NK-92 (cell line): Measurements from ENCODE around the gene PCBP3.
"Not testable (repeated sequence)": the region's sequence is repeated elsewhere in the genome, so short reads cannot be mapped to it uniquely, and the experiment has no call there.

Source experiments
- DNase-seq: peaks from one replicate; lab custom pipeline; 2025; ENCODE audit not compliant: unreplicated experiment; lab: John Stamatoyannopoulos, UW

The PCBP3 gene

DNA sequence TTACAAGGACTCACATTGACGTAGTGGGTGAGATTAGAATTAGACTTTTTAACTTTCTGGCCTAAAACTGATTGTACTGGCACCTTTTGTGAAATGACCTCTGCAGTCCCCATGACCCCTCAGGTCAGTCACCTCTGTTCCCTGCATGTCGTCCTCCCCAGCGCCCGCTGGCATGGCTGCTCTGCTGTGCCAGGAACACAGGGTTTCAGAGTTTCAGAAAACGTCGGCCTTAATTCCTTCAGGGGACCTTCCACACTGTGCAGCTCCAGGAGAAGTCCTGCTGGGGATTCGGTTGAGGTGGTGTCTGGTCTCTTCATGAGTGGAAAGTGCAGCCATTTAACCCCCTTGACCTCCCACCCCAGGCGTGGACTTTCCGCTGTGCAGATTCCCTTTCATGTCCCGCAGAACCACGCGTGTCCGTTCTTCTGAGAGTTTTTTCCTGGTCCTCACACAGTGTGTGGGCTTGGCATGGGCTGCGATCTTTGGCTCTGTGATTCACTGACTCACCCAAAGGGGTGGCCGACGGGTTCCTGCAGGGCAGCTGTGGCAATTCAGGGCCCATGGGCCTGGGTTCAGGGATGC is 179.7 kb downstream of the PCBP3 start:
- no peak for DNase-seq

DNA sequence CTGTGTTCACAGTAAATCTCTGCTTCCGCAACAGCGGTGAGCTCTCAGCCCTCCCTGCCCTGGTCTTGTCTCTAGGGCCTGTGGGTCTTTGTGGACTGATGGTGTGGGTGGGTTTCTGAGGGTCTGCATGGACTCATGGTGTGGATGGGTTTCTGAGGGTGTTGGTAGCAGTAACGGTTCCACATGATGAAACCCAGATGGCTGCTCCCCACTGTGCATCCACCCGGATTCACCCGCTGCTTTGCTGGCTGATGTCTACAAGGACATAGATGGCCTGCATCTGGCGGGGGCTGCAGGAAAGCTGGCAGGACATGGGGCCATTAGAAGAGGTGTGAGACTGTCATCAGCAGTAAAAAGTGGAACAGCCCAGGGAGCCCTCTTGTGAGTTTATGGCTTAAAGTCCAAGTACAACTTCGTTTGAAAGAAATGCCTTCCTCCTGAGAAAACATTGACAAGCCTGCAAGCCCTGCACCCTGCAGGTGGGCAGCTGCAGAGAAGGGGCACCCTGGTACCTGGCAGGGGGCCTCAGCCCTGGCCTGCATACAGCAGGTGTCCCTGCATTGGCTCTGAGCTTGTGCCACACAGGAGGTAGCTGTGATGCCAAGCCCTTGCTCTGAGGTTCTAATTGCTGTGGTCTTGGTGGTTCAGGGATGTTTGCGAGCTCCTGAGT is 181.2 kb downstream of the PCBP3 start:
- DNase-seq = no peak

DNA sequence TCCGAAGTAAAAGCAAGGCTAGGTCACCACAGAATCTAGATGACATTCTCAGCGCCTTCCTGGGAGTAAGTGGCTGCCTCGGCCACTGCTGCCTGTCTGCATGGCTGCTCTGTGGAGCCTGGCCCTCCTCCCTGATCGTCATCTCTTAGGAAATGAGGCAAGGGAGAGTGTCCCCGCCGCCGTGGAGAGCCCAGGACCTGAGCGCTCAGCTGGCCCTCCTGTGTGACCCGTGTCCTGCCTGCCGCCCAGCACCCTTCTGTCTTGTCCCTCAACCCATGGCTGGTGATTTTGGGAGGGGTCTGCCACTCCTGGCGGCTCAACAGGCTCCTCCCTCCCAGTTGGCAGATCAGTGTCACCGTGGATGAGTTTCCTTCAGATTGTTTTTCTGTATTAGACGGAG is 181.7 kb downstream of the PCBP3 start:
- DNase-seq = no peak

DNA sequence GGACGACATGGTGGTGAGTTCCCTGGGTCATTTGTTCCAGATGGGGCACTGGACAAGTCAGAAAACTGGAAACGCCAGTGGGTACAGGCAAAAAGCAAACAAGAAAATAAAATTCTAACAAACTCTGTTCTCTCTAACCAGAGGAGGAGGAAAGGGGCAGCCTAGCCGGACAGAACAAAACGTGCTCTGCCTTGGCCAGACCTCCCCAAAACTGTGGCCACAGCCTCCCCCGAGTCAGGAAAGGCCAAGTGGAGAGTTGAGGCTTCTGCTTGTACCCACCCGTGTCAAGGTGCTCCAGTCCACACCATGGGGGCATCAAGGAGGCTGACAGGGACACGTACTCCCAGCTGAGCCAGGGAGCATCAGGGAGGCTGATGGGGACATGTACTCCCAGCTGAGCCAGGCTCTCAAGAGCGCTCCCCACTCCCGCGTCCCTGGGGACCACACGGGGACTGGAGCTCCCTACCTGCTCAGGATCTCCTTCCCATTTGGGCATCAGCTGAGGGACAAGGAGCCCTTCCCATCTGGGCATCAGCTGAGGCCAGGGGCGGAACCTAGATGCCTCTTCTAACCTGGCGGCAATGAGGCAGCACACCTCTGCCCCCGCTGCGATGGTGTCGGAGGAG is 183.3 kb downstream of the PCBP3 start:
- DNase-seq = no peak

DNA sequence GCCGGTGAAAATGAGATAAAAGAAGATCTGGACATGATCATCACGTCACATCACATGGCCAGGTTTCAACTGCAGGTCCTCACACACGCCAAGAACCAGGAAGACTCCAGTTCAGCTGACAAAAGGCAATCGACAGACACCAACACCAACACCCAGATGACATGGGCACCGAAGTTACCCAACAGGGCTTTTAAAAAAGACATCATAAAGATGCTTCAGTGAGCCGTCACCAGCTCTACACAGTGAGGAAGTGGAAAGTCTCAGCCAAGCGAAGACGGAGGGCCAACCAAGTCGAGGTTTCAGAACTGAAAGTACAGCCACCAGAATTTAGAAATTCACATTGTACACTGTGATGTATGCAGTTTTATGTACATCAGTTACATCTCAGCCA is 183.8 kb downstream of the PCBP3 start:
- DNase-seq = no peak

DNA sequence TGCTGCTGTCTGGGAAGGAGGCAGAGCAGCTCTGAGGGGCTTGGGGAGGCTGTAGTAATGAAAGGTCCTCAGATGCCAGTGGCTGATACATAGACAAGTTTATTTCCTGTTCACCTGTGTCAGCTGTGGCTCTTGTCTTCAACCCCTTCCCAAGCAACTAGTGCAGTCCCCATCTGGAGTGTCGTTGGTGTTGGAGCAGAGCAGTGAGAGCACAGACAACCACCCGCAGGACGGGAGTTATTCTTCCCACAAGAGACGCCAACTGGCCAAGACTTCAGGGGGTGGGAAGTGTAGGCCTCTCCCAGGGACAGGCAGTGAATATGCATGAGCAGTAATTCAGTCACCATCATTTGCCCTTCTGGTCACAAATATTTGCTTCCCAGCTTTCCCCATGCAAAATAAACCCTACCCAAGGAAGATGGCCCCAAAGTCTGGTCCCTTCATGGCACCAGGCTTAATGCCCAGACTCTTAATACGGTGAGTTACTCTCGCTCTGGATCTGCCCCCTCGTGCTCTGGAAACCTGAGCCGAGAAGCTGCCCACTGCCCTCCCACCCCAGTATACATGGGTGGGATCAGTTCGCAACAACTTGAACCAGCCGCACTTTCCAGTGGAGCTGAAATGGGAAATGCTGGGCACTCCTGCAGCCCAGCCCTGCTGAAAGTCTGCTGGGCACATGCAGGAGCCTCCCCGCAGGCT is 184.5 kb downstream of the PCBP3 start:
- no peak for DNase-seq

DNA sequence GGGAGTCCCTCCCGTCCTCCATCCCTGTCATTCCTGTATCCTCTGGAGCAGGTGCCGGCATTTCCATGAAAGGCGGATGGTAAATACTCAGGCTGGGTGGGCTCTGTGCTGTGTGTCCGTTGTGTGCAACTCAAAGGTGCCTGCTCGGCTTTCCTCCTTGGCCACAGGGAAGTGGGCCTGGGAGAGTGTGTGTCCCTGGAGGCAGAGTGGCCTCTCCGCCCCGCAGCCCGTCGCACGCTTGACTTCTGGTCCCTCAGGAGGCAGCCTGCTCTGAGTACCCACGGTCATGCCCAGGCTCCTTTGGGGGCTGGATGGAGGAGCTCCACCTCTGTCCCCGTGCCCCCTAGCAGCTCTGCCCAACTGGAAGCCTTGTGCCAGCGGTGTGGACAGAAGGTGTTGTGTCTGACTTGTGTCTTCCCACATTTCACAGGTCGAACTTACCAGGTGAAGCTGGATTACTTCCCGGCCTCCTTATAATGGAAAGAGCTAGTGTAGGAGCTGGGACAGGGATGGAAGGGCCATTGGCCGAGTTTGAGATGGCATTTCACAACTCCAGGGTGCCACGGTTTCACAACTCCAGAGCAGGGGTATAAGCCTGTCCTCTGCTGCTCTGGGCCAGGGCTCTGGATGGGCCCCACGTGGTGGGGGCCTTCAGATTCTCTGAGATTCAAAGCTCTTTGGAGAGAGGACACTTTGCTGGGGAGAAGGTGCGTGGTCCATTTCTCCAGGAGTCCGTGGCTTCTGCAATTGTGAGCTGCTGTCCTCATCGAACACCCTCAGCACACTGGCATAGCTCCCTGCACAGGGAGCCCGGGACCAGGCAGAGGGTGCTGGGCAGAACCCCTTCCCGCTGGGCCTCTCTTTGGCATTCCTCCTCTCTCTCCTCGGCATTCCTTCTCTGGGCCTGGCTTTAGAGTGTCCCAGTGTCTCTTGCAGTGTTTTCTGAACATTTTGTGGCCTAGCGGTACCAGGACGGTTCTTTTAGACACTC is 185.3 kb downstream of the PCBP3 start:
- no peak for DNase-seq

DNA sequence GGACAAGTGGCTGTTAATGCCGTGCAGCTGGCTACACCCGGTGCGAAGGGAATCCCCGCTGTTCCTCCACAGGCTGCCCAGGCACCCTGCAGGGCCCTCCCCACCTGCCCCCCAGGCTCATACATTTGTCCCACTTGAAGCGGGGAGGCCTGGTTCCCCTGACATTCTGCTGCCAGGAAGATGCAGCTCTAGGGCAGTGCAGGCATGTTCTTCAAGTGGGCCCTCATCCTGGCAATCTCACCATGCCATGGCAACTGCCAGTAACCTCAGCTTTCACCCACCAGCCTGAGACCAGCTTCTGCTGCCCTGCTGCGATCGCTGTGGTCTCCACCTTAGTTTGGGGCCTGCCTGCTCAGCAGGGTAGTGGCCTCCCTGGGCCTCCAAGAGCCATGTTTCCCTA is 186.1 kb downstream of the PCBP3 start:
- no peak for DNase-seq

DNA sequence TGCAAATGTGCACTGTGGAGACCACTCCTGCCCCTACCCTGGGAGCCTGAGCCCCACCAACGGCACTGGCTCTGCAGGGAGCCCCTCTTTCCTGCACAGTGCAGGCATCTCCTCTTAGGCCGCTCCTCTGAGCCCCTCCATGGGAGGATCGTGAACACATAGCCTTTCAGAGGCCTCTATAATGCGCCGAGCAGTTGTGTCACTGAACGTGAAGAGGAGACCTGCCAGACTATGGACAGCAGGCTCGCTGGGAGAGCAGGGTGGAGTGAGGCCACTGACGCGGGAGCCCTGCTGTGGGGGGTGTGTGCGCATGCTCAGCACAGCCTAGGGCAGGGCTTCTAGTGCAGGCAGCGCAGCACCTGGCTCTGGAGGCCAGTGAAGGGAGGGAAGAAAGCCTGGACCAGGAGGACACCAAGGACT is 186.7 kb downstream of the PCBP3 start:
- DNase-seq = no peak

DNA sequence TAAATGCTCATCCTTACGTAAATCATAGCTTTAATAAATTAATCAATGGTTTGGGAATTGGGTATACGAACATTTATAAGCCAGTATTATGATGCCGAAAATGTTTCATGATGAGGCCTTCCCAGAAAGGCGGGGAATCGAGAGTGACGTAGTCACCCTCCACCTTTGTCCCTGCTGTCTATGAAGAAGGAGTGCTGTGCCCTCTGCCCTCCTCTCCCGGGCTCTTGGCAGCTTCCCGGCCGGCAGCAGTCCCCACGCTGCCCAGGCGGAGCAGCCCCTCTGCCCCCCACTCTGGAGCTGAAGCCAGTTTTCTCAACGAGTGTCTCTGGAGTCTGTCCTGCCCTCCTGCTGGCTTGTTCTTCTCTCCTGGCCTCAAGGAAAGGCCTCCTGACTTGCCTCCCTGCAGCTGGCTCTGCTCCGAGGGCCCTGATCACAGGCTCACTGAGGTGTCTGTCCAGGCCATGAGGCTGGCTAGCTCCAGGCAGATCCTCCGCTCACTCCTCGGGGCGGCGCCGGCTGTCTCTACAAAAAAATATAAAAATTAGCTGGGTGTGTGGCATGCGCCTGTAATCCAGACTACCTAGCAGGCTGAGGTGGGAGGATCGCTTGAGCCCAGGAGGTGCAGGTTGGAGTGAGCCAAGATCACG is 187.3 kb downstream of the PCBP3 start:
- DNase-seq = no peak

DNA sequence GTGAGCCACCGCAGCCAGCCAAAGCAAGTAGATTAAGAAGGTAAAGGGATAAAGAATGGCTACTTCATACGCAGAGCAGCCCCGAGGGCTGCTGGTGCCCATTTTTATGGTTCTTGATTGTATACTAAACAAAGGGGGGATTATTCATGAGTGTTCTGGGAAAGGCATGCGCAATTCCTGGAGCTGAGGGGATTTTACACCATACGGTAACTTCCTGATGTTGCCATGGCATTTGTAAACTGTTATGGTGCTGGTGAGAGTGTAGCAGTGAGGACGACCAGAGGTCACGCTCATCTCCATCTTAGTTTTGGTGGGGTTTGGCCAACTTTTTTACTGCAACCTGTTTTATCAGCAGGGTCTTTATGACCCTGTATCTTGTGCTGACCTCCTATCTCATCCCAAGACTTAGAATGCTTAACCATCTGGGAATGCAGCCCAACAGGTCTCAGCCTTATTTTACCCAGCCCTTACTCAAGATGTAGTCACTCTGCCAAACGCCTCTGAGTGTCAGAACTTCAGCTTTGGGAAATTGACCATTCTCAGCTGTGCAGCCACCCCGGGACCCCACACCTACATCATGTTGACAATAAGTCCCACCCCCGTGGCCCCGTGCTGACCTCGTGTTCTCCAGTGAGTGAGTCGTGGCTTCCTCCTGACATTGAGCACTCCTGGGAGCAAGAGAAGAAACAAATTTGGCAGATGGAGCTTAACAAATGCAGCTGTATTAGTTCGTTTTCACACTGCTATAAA is 188.6 kb downstream of the PCBP3 start:
- no peak for DNase-seq

DNA sequence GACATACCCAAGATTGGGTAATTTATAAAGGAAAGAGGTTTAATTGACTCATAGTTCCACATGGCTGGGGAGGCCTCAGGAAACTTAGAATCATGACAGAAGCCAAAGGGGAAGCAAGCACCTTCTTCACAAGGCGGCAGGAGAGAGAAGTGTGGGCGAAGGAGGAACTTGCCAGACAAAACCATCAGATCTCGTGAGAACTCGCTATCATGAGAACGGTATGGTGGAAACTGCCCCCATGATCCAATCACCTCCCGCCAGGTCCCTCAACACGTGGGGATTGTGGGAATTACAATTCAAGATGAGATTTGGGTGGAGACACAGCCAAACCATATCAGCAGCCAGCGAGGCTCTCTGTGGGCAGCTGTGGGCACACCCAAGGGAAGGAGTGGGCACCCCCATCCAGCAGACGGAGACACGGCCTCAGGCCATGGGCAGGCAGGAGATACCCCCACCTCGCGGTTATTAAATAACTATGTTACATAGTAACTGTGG is 189.3 kb downstream of the PCBP3 start:
- not testable (repeated sequence) for DNase-seq

DNA sequence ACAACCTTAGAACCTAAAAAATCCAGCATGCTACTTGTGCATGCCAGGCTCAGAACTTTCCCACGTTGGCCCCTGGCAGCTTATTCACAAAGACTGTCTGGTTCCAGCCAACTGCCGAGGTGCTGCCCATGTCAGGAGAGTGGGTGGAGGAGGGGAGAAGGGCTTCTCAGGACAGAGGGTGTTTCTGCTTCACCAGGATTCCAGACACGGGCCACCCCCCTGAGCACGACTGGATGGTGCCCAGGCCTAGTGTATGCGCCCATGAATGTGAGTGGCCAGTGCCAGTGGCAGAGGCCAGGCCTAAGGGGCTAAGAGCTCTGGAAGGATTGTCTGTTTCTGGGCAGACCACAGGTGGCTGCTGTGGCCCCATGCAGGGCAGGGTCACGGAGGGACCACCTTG is 189.9 kb downstream of the PCBP3 start:
- DNase-seq = no peak

DNA sequence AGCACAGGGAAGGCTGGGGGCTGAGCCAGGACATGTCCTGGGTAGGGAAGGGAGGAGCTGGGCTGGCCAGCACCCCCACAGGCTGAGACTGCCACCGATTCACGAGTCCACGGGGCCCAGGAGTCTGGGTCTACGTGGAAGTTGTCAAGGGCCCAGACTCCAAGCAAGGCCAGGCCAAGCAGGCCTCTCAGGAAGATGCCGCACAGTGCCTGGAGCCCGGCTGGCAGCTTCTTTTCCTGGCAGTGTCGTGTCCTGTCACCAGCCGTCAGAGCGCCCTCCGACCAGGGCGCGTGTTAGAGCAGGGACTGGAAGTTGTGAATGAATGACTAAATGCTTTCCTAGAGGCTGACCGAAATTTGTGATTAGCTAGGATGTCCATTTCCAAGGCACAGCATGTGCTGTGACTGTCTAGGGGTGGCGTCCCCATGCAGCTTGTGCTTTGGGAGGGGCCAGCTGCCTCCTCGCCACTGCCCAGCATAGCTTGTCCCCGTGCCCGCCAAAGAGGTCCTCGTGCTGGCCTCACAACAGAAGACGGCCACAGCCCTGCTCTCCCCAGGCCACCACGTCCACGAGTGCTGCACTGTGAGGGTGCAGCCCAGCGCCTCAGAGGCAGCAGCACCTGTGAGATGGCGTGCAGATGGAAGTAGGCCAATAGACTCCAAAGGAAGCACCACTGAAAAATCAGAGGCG is 190.6 kb downstream of the PCBP3 start:
- no peak for DNase-seq

DNA sequence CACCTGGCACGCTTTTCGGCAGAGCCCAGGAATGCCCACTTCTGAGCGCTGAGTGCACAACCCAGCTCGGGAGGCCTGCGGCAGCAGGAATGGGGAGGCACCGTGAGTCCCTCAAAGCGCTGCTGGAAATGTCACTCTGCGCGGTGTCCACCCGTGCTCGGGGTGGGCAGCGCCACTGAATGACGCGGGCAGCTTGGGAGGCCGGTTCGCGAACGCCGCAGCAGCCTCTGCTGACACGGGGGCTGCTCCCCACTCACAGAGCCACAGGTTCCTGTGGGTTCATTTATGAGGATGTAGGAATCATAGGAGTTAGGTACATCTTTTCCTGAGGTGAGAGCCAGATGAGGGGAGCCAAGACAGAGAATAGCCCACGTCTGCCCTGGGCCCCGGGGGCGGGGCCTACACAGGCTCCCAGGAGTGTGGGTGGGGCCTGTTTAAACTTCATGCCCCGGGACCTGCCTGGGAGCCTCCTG is 191.3 kb downstream of the PCBP3 start:
- no peak for DNase-seq

DNA sequence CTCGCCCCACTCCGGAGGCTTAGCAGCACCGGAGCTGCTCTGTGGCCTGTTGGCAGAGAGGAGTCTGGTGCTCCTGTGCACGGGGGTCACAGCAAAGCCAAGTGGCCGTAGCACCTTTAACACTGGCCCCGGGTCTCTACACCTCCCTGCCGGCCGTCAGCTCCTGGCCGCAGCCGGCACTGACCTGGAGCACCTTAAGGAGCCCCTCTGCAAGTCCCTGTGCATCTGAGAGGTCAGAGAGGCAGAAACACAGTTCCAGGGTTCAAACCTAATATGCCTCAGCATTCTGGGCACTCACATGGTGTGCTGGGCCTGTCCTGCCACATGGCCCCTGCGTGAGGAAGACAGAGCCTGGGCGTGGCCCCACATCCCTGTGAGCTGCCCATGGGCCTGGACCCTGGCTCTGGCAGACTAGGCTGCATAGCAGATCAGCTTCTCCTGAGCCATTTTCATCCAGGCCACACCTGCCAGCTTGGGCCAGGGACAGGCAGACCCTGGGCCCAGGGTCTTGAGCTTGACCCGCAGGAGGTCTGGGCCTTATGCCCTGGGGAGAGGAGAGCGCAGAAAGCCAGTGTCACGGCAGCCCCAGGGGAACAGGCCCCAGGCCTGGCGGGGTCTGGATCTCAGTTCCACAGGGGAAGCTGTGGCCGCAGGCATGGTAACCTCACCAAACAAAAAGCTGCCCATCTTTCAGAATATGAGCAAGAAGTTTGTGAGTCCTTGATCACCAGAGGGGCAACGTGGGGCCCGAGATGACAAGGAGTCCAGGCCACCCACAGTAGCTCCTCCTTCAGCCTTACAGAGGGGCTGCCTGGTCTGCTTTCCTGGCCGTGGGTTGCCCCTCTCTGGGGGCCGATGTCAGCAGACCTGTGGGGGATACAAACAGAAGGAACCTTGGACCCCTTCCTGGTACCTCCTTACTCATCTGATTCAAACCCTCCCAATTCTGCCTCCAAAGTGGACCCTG is 192.1 kb downstream of the PCBP3 start:
- no peak for DNase-seq

DNA sequence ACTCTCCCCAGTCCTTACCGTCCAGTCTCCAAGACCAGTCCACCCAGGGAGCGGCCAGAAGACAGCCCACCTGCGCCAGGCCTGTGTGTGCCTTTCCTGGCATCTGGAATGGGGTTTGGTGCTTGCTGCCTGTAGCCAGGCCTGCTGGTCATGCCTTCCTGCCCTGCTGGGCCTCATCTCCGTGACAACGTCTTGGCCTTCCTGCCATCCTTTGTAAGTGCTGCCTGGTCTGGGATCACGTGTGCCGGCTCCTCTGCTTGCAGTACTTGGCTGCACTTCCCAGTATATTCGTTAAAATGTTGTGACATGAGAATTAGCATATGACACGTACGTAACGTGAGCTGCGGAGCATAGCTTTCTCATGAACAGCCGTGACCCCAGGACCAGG is 192.7 kb downstream of the PCBP3 start:
- no peak for DNase-seq
